Measurements from ENCODE around the gene STAB2.

DNA sequence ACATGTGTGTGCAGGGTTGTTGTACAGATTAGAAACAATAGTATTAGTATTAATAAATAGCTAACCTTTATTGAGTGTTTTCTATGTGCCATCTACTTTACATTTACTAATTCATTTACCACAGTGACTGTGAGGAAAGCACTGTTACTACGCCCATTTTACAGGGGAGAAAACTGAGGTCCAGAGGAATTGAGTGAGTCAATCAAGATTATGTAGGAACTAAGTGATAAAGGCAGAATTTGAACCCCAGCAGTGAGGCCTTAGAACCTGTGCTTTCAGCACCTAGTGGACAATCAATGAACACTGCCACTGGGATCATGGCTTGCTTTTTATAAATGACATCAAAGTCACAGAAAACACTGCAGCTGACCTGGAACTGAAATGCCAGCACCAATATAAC lies 225.7 kb downstream of the STAB2 start:
- TF ChIP-seq, protein P1, sequence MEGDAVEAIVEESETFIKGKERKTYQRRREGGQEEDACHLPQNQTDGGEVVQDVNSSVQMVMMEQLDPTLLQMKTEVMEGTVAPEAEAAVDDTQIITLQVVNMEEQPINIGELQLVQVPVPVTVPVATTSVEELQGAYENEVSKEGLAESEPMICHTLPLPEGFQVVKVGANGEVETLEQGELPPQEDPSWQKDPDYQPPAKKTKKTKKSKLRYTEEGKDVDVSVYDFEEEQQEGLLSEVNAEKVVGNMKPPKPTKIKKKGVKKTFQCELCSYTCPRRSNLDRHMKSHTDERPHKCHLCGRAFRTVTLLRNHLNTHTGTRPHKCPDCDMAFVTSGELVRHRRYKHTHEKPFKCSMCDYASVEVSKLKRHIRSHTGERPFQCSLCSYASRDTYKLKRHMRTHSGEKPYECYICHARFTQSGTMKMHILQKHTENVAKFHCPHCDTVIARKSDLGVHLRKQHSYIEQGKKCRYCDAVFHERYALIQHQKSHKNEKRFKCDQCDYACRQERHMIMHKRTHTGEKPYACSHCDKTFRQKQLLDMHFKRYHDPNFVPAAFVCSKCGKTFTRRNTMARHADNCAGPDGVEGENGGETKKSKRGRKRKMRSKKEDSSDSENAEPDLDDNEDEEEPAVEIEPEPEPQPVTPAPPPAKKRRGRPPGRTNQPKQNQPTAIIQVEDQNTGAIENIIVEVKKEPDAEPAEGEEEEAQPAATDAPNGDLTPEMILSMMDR (IDR thresholded peaks at IDR 0.05; ENCODE audit: low read length) = no peak
- TF ChIP-seq EZH2 (IDR thresholded peaks at IDR 0.05; ENCODE audit: borderline replicate concordance, low read length) = no peak
